Measurements from ENCODE around the gene MRPL42.

The MRPL42 gene

DNA sequence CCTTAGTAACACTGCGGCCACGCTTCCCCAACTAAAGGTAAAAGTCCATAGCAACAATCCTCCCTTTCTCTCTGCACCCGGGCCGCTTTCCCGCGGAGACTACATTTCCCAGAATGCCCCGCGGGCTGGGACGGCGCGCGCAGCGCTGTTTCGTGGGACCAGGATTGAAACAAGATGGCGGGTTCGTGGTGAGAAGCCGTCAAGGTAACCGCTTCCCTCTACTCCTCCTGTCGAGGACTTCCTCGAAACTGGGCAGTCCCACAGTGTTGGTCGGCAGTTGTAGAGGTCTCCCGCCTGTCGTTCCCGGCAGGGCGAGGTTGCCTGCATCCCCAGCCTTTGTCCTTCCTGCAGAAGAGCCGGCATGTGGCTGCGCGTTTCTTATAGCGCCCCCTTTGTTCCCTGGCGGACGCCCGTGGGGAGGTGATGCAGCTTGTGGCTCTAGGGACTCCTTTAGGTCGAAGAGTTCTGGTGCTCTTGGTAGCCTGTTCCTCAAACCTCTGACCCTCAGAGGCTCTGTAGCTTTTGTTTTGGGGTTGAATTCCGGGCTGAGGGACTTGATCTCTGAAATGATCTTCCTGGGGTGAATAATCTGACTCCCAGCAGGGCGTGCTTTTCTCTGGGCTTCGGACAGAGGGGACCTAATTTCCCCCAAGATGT lies at the start of gene MRPL42 (continued):
- no peak for TF ChIP-seq ZNF48 (tag by site-specific recombination; IDR thresholded peaks at IDR 0.05)
- no peak for TF ChIP-seq GLI2 (tag by site-specific recombination; IDR thresholded peaks at IDR 0.05; ENCODE audit: borderline replicate concordance, low read depth)
- no peak for TF ChIP-seq ZNF837 (tag by site-specific recombination; IDR thresholded peaks at IDR 0.05)
- TF ChIP-seq ZNF335 (tag by site-specific recombination; conservative IDR thresholded peaks at IDR 0.05) = peak; percentile 90
- TF ChIP-seq ZNF585B (tag by site-specific recombination; IDR thresholded peaks at IDR 0.05) = no peak
- no peak for TF ChIP-seq ZNF830 (tag by site-specific recombination; IDR thresholded peaks at IDR 0.05; ENCODE audit: low read depth)
- no peak for TF ChIP-seq ZNF416 (tag by site-specific recombination; IDR thresholded peaks at IDR 0.05)
- TF ChIP-seq ZBTB17 (tag by site-specific recombination; IDR thresholded peaks at IDR 0.05) = peak; percentile 89
- TF ChIP-seq BCL11B (tag by site-specific recombination; IDR thresholded peaks at IDR 0.05; ENCODE audit: low read depth) = no peak
- peak; percentile 65; the same call in 1 of the 2 replicates for TF ChIP-seq ZNF843 (tag by site-specific recombination; IDR thresholded peaks at IDR 0.05)
- TF ChIP-seq ZFP69B (tag by site-specific recombination; IDR thresholded peaks at IDR 0.05) = peak; percentile 59; the same call in 1 of the 2 replicates
- TF ChIP-seq, protein P1, sequence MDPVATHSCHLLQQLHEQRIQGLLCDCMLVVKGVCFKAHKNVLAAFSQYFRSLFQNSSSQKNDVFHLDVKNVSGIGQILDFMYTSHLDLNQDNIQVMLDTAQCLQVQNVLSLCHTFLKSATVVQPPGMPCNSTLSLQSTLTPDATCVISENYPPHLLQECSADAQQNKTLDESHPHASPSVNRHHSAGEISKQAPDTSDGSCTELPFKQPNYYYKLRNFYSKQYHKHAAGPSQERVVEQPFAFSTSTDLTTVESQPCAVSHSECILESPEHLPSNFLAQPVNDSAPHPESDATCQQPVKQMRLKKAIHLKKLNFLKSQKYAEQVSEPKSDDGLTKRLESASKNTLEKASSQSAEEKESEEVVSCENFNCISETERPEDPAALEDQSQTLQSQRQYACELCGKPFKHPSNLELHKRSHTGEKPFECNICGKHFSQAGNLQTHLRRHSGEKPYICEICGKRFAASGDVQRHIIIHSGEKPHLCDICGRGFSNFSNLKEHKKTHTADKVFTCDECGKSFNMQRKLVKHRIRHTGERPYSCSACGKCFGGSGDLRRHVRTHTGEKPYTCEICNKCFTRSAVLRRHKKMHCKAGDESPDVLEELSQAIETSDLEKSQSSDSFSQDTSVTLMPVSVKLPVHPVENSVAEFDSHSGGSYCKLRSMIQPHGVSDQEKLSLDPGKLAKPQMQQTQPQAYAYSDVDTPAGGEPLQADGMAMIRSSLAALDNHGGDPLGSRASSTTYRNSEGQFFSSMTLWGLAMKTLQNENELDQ (tag by site-specific recombination; IDR thresholded peaks at IDR 0.05; ENCODE audit: low read depth) = no peak
- TF ChIP-seq SP3 (tag by site-specific recombination; IDR thresholded peaks at IDR 0.05) = peak; percentile 38; the same call in 1 of the 2 replicates
- TF ChIP-seq ZNF558 (tag by site-specific recombination; IDR thresholded peaks at IDR 0.05) = 0 out of 2 replicates have a peak, but pooled peaks have one; percentile 6
- TF ChIP-seq ZNF184 (tag by site-specific recombination; IDR thresholded peaks at IDR 0.05) = 0 out of 2 replicates have a peak, but pooled peaks have one; percentile 29
- 0 out of 2 replicates have a peak, but pooled peaks have one; percentile 30 for TF ChIP-seq KLF8 (tag by site-specific recombination; IDR thresholded peaks at IDR 0.05)
- TF ChIP-seq, protein P2, sequence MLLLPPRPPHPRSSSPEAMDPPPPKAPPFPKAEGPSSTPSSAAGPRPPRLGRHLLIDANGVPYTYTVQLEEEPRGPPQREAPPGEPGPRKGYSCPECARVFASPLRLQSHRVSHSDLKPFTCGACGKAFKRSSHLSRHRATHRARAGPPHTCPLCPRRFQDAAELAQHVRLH (tag by site-specific recombination; IDR thresholded peaks at IDR 0.05) = 0 out of 2 replicates have a peak, but pooled peaks have one; percentile 33
- peak; percentile 77 for TF ChIP-seq ZBTB8A (tag by site-specific recombination; IDR thresholded peaks at IDR 0.05)
- peak; percentile 66 for TF ChIP-seq ZNF24 (tag by site-specific recombination; IDR thresholded peaks at IDR 0.05)
- TF ChIP-seq, protein P3, sequence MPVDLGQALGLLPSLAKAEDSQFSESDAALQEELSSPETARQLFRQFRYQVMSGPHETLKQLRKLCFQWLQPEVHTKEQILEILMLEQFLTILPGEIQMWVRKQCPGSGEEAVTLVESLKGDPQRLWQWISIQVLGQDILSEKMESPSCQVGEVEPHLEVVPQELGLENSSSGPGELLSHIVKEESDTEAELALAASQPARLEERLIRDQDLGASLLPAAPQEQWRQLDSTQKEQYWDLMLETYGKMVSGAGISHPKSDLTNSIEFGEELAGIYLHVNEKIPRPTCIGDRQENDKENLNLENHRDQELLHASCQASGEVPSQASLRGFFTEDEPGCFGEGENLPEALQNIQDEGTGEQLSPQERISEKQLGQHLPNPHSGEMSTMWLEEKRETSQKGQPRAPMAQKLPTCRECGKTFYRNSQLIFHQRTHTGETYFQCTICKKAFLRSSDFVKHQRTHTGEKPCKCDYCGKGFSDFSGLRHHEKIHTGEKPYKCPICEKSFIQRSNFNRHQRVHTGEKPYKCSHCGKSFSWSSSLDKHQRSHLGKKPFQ (tag by site-specific recombination; IDR thresholded peaks at IDR 0.05) = peak; percentile 65; the same call in 1 of the 2 replicates
- peak; percentile 96 for TF ChIP-seq ZNF600 (tag by site-specific recombination; IDR thresholded peaks at IDR 0.05)
- no peak for TF ChIP-seq ZNF785 (tag by site-specific recombination; IDR thresholded peaks at IDR 0.05)
- TF ChIP-seq ZNF76 (tag by site-specific recombination; IDR thresholded peaks at IDR 0.05; ENCODE audit: borderline replicate concordance, low read depth) = peak; percentile 92
- TF ChIP-seq YY2 (tag by site-specific recombination; IDR thresholded peaks at IDR 0.05) = peak; percentile 88
- TF ChIP-seq GLIS1 (tag by site-specific recombination; IDR thresholded peaks at IDR 0.05) = peak; percentile 13; the same call in 1 of the 2 replicates
- no peak for TF ChIP-seq ZNF274 (IDR thresholded peaks at IDR 0.05; ENCODE audit: low read length)
- TF ChIP-seq ZNF274 (tag by site-specific recombination; IDR thresholded peaks at IDR 0.05; ENCODE audit: borderline replicate concordance) = no peak
- peak; percentile 68 for TF ChIP-seq PRDM1 (tag by site-specific recombination; IDR thresholded peaks at IDR 0.05)
- TF ChIP-seq, protein P4, sequence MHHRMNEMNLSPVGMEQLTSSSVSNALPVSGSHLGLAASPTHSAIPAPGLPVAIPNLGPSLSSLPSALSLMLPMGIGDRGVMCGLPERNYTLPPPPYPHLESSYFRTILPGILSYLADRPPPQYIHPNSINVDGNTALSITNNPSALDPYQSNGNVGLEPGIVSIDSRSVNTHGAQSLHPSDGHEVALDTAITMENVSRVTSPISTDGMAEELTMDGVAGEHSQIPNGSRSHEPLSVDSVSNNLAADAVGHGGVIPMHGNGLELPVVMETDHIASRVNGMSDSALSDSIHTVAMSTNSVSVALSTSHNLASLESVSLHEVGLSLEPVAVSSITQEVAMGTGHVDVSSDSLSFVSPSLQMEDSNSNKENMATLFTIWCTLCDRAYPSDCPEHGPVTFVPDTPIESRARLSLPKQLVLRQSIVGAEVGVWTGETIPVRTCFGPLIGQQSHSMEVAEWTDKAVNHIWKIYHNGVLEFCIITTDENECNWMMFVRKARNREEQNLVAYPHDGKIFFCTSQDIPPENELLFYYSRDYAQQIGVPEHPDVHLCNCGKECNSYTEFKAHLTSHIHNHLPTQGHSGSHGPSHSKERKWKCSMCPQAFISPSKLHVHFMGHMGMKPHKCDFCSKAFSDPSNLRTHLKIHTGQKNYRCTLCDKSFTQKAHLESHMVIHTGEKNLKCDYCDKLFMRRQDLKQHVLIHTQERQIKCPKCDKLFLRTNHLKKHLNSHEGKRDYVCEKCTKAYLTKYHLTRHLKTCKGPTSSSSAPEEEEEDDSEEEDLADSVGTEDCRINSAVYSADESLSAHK (tag by site-specific recombination; IDR thresholded peaks at IDR 0.05) = no peak
- peak; percentile 45; the same call in 1 of the 2 replicates for TF ChIP-seq ZNF366 (tag by site-specific recombination; conservative IDR thresholded peaks at IDR 0.05)
- TF ChIP-seq ZNF501 (tag by site-specific recombination; IDR thresholded peaks at IDR 0.05) = peak; percentile 96
- TF ChIP-seq ZNF777 (tag by site-specific recombination; IDR thresholded peaks at IDR 0.05; ENCODE audit: borderline replicate concordance) = peak; percentile 99
